Effector memory CD8-positive, alpha-beta T cell (primary cell): Measurements from ENCODE around the gene ADGRF4.

Source experiments
- ATAC-seq: fragments of 150-1000 bp; cut with Tn5 transposase; replicated peaks from 2 replicates; pipeline ENCODE4 v1.10.0; 2021; ENCODE audit warnings: mild to moderate bottlenecking, moderate library complexity
- DNase-seq, 3 experiments: peaks; one replicate each; pipeline ENCODE4 v3.0.0; 2021
- H3K27ac Mint-ChIP-seq, 2 donors: one replicate each; pipeline ENCODE4 v1.8.0; 2022; ENCODE audit warnings: mild to moderate bottlenecking in 2 of 2, mixed read lengths in 2 of 2, moderate library complexity in 2 of 2
- H3K27me3 Mint-ChIP-seq, 2 donors: one replicate each; pipeline ENCODE4 v1.8.0; 2022; ENCODE audit warnings: mixed read lengths in 2 of 2
- H3K36me3 Mint-ChIP-seq: one replicate; pipeline ENCODE4 v1.8.0; 2022; ENCODE audit warnings: mild to moderate bottlenecking, moderate library complexity, mixed read lengths; ENCODE audit not compliant: insufficient read depth
- H3K4me1 Mint-ChIP-seq, 2 donors: one replicate each; pipeline ENCODE4 v1.8.0; 2022; ENCODE audit warnings: low read depth in 2 of 2, mixed read lengths in 2 of 2
- H3K4me3 Mint-ChIP-seq, 2 donors: one replicate each; pipeline ENCODE4 v1.8.0; 2022; ENCODE audit warnings: mild to moderate bottlenecking in 2 of 2, mixed read lengths in 2 of 2, moderate library complexity in 2 of 2
- H3K9me3 Mint-ChIP-seq, 2 donors: one replicate each; pipeline ENCODE4 v1.8.0; 2022; ENCODE audit warnings: mixed read lengths in 2 of 2
- total RNA-seq, 9 experiments: gene quantifications; one replicate each; lab custom pipeline; 2026; lab: John Stamatoyannopoulos, UW

The ADGRF4 gene, protein sequence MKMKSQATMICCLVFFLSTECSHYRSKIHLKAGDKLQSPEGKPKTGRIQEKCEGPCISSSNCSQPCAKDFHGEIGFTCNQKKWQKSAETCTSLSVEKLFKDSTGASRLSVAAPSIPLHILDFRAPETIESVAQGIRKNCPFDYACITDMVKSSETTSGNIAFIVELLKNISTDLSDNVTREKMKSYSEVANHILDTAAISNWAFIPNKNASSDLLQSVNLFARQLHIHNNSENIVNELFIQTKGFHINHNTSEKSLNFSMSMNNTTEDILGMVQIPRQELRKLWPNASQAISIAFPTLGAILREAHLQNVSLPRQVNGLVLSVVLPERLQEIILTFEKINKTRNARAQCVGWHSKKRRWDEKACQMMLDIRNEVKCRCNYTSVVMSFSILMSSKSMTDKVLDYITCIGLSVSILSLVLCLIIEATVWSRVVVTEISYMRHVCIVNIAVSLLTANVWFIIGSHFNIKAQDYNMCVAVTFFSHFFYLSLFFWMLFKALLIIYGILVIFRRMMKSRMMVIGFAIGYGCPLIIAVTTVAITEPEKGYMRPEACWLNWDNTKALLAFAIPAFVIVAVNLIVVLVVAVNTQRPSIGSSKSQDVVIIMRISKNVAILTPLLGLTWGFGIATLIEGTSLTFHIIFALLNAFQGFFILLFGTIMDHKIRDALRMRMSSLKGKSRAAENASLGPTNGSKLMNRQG
- 0 to 0.63 (median 0) reads per million in 9 experiments for total RNA-seq

GRCh38 chr6:47698342-47698787 is at the start of gene ADGRF4:
Gene ADGRF4, plus strand, starts transcription at chr6:47698580. Its CDS starts 8,666 bp downstream, at chr6:47707246.
- no peaks in the 10 kb centered on the region for H3K36me3 Mint-ChIP-seq
- DNase-seq (no peak), ATAC-seq (no peak)
- H3K27me3 Mint-ChIP-seq = no peaks in the 10 kb centered on the region
- H3K4me3 Mint-ChIP-seq = no peak within 1 kb of the TSS
- H3K4me1 Mint-ChIP-seq = no peaks in the 10 kb centered on the region
- no peaks in the 10 kb centered on the region for H3K9me3 Mint-ChIP-seq
- no peak within 1 kb of the TSS for H3K27ac Mint-ChIP-seq

GRCh38 chr6:47650553-47651432 is 47.6 kb upstream of the ADGRF4 start:
- no peaks in the 10 kb centered on the region for H3K36me3 Mint-ChIP-seq
- no peak overlapping the region for H3K4me3 Mint-ChIP-seq
- DNase-seq (no peak), ATAC-seq (no peak)
- no peaks in the 10 kb centered on the region for H3K9me3 Mint-ChIP-seq
- H3K27me3 Mint-ChIP-seq = no peaks in the 10 kb centered on the region
- H3K4me1 Mint-ChIP-seq = no peaks in the 10 kb centered on the region
- no peak overlapping the region for H3K27ac Mint-ChIP-seq

GRCh38 chr6:47651505-47651944 is 46.9 kb upstream of the ADGRF4 start:
- ATAC-seq = no peak
- Mint-ChIP-seq H3K9me3 (no peaks in the 10 kb centered on the region), H3K4me1 (peaks cover 0 to 2% of the 10 kb centered on the region in 2 donors), H3K4me3 (no peak overlapping the region), H3K36me3 (no peaks in the 10 kb centered on the region), H3K27me3 (no peaks in the 10 kb centered on the region), H3K27ac (no peak overlapping the region)
- no peak for DNase-seq

DNA sequence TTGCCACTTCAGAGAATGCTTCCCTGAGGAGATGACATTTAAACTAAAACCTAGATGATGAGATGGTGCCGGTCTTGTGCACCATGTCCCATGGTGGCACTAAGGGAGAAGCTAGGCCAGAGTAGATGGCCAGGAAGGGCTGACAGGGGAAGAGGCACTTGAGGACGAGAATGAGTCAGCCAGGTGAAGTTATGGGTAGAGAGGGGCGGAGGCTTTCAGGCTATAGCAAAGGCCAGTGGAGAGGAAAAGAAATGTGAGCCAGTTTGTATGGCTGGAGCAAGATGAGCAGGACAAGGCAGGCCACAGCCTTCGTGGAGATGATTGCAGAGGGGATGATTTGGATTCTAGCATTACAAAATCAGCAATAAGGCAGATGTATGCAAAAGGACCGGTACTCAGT is 44.7 kb upstream of the ADGRF4 start:
- Mint-ChIP-seq H3K9me3 (no peaks in the 10 kb centered on the region), H3K36me3 (no peaks in the 10 kb centered on the region), H3K27me3 (no peaks in the 10 kb centered on the region), H3K27ac (no peak overlapping the region), H3K4me3 (no peak overlapping the region), H3K4me1 (peaks cover 0 to 2% of the 10 kb centered on the region in 2 donors)
- ATAC-seq (no peak), DNase-seq (no peak)

DNA sequence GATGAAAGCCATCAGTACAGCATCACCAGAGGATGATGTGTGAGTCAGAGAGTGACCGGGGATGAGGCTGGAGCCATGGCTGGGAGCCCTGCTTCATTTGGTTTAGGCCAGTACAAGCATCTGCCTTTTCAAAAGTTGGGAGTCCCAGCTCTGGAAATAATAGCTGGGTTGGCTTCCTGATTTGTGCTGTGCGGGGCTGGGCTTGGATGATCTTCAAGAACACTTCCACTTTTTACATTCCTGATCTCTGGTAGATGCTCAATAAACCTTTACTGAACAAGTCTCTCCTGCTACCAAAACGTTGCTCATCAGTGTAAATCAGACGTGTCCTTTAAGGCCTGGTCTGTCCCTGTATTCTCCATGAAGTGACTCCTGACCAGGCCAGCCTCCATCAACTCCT is 44.1 kb upstream of the ADGRF4 start:
- no peak overlapping the region for H3K4me3 Mint-ChIP-seq
- peaks cover 0 to 2% of the 10 kb centered on the region in 2 donors for H3K4me1 Mint-ChIP-seq
- H3K27me3 Mint-ChIP-seq = no peaks in the 10 kb centered on the region
- ATAC-seq (no peak), DNase-seq (no peak)
- H3K9me3 Mint-ChIP-seq = no peaks in the 10 kb centered on the region
- H3K36me3 Mint-ChIP-seq = no peaks in the 10 kb centered on the region
- H3K27ac Mint-ChIP-seq = no peak overlapping the region

DNA sequence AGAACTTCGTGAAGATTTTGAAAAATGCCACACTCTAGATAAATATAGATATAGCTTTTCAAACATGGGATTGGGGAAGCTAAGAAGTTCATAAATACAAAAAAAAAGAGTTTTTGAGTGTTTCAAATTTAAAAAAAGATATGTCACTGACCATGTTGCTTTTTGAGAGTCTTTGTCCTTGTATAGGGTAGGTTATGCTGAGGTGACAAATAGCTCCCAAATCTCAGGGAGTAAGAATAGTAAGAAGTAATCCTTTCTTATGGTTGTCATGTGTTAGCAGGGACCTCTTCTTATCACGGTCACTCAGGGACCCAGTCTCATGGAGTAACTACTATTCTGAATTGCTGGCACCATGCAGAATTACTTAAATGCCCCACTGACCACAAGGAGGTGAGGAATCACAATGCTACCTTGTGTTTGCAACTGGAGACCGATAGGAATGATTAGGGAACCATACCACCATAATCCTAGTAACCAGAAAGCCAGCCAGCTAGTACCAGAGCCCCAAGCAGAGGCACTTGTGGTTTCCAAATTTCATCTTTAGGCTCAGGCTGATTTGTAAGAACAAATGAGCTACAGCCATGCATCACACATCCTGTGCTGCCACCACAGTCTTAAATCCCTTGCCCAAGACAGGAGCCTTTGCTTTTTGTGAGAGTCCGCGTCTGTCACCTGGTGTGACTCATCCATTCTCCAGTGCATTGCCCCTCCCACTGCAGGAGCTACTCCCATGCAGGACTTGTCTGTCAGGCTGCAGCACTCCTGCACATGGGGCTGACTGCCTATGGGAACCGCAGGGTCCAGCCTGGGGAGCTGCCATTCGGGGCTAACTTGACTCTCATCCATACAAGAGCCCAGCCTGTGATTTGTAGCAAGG is 42.4 kb upstream of the ADGRF4 start:
- Mint-ChIP-seq H3K36me3 (no peaks in the 10 kb centered on the region), H3K27me3 (peaks cover 6 to 11% of the 10 kb centered on the region in 2 donors), H3K4me1 (peaks cover 0 to 2% of the 10 kb centered on the region in 2 donors), H3K27ac (no peak overlapping the region), H3K4me3 (no peak overlapping the region), H3K9me3 (no peaks in the 10 kb centered on the region)
- DNase-seq = peak in 1 of 3 experiments; percentile 6
- ATAC-seq = peak; percentile 40

DNA sequence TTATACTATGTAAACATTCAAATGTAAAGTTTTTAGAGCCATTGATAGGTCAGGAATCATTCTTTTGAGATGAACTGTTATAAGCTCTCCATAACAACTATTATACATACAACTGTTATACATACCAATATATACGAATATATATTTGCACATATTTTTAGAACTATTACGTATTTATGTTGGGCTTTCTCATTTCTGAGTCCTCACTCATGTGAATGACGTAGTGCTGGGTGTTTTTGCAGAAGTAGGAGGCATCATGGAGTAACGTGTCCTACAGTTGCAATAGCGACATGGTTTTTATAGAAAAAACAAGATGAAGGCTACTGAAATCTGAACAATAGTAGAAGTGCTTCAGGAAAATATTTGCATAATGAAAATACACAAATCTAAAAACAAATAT is 36.4 kb upstream of the ADGRF4 start:
- no peak for ATAC-seq
- Mint-ChIP-seq H3K9me3 (no peaks in the 10 kb centered on the region), H3K4me3 (no peak overlapping the region), H3K4me1 (no peaks in the 10 kb centered on the region), H3K27ac (no peak overlapping the region), H3K27me3 (peaks cover 16 to 33% of the 10 kb centered on the region in 2 donors), H3K36me3 (no peaks in the 10 kb centered on the region)
- DNase-seq = no peak

DNA sequence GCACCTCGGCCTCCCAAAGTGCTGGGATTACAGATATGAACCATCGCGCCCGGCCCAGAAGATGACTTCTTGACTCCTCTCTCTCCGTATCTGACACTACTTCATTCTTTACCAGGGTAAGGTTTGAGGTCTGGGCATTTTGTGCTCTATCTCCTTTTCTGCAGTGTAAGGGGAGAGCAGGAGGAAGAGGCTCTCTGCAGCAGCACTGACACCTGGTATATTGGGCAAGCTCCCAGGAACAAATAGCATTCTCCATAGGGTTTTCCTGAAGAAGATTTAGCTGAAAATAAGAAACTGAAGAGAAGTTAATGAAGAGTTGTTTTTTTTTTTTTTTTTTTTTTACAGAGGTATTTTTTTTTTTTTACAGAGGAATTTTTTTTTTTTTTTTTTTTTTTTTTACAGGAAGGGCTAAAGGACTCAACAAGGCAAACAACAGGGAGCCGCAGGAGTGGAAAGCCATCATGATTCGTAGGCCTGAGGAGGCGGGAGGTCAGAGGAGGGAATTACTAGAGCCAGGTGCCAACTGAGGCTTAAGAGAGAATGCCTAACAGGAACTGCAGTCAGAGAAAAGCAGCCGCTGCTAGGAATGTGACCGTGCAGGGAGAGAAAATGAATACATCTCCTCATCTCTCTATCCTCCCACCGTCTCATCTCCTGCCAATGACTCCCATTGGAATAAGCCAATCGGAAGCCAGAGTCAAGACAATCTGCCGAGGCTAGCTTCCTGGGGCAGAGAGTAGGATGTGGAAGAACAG is 34.7 kb upstream of the ADGRF4 start:
- ATAC-seq (no peak), DNase-seq (no peak)
- Mint-ChIP-seq H3K4me1 (no peaks in the 10 kb centered on the region), H3K36me3 (no peaks in the 10 kb centered on the region), H3K27ac (no peak overlapping the region), H3K27me3 (peaks cover 24 to 46% of the 10 kb centered on the region in 2 donors), H3K4me3 (no peak overlapping the region), H3K9me3 (no peaks in the 10 kb centered on the region)

DNA sequence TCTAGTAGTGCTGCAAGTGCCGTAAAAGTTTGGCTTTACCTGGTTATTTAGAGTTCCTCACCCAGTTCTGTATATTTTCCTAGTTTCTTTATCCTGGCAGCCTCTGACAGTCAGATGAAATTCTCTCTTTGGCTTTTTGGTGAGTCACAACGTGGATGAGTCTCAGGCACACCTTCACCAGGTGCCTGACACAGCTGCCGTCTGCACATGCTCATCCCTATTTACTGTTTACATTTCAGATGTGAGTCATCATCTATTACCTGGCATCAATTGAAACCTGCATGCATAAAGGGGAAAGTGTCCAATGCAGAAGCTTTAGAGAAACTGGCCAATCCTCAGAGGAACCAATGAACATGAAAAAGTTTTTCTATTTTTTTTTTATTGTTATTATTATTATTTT is 33.3 kb upstream of the ADGRF4 start:
- no peak for ATAC-seq

DNA sequence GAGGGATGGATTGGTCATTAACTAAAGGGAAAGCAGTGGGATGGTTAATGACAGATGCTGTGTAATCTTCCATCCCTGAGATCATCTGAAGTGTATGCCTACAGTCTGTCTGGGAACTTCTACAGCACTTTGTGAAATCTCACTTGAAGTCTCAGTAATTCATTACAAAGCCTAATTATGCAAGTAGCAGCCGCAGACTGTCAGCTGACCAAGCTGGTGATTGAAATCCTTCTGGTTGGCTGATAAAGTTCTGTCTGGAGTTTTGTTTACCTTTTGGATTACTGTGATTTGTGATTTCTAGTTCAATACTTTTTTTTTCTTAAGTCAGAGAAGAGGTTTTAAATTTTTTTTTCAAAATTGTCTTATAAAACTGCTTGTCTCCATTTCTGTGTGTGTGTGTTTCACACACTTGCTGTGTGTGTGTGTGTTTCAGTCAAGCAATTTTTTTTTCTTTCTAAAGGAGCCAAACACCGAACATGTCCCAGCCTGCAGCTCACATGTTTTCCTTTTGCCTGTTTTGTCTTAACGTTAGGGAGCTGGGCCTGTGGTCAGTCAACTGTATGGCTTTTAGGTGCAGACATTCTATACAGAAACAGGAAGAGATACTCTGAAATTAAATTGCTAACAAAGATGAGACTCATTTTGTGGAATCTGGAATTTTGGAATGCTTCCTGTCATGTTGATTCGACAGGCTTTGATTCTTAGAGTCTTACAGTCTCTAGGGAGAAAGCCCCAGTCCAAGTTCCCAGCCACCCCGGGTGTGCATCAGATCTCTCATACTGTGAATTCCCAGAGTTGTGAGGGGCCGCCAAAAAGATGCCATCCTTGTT is 28.5 kb upstream of the ADGRF4 start:
- Mint-ChIP-seq H3K4me3 (no peak overlapping the region), H3K4me1 (no peaks in the 10 kb centered on the region), H3K36me3 (no peaks in the 10 kb centered on the region), H3K9me3 (no peaks in the 10 kb centered on the region), H3K27me3 (peaks cover 50 to 64% of the 10 kb centered on the region in 2 donors), H3K27ac (no peak overlapping the region)
- ATAC-seq = no peak
- no peak for DNase-seq

More for the DNA sequence above, 33.3 kb upstream of the ADGRF4 start:
- H3K4me3 Mint-ChIP-seq = no peak overlapping the region
- H3K27me3 Mint-ChIP-seq = peaks cover 39 to 58% of the 10 kb centered on the region in 2 donors
- no peaks in the 10 kb centered on the region for H3K9me3 Mint-ChIP-seq
- no peak for DNase-seq
- H3K4me1 Mint-ChIP-seq = no peaks in the 10 kb centered on the region
- H3K27ac Mint-ChIP-seq = no peak overlapping the region
- H3K36me3 Mint-ChIP-seq = no peaks in the 10 kb centered on the region

GRCh38 chr6:47670851-47671250 is 27.5 kb upstream of the ADGRF4 start:
- Mint-ChIP-seq H3K36me3 (no peaks in the 10 kb centered on the region), H3K4me1 (no peaks in the 10 kb centered on the region), H3K4me3 (no peak overlapping the region), H3K27me3 (peaks cover 57 to 66% of the 10 kb centered on the region in 2 donors), H3K27ac (no peak overlapping the region), H3K9me3 (no peaks in the 10 kb centered on the region)
- DNase-seq (no peak), ATAC-seq (no peak)
